Mesodermal cell (in vitro differentiated cells): ENCODE measurements around the gene TTC28.
"Not testable (repeated sequence)": the region's sequence is repeated elsewhere in the genome, so short reads cannot be mapped to it uniquely, and the experiment has no call there.

ENCODE experiments used
- H3K27ac ChIP-seq: 2 replicates; pipeline ENCODE4 v1.7.0; 2013; ENCODE audit warnings: mild to moderate bottlenecking, low read depth, low read length, moderate library complexity; ENCODE audit not compliant: severe bottlenecking
- H3K36me3 ChIP-seq: 2 replicates; pipeline ENCODE4 v1.7.1; 2013; ENCODE audit warnings: mild to moderate bottlenecking, low read length, moderate library complexity; ENCODE audit not compliant: control insufficient read depth, insufficient read depth
- H3K4me1 ChIP-seq: one replicate; pipeline ENCODE4 v1.7.1; 2013; ENCODE audit warnings: mild to moderate bottlenecking, low read length; ENCODE audit not compliant: insufficient read depth, control insufficient read depth, poor library complexity, severe bottlenecking
- H3K4me3 ChIP-seq: 2 replicates; pipeline ENCODE4 v1.7.0; 2013; ENCODE audit warnings: low read length, control low read depth, mild to moderate bottlenecking; ENCODE audit not compliant: insufficient read depth, poor library complexity, severe bottlenecking; ENCODE audit errors: extremely low read depth
- H3K9me3 ChIP-seq: 2 replicates; pipeline ENCODE4 v1.7.1; 2013; ENCODE audit warnings: mild to moderate bottlenecking, low read length, moderate library complexity; ENCODE audit not compliant: control insufficient read depth
- WGBS, 2 experiments: methylation state at CpG; one replicate each; pipeline ENCODE4 v1.1.5; 2013; ENCODE audit warnings: missing lambda C conversion rate in 2 of 2; ENCODE audit not compliant: insufficient coverage in 2 of 2; 5-methylcytosine and 5-hydroxymethylcytosine counted together

The TTC28 gene

DNA sequence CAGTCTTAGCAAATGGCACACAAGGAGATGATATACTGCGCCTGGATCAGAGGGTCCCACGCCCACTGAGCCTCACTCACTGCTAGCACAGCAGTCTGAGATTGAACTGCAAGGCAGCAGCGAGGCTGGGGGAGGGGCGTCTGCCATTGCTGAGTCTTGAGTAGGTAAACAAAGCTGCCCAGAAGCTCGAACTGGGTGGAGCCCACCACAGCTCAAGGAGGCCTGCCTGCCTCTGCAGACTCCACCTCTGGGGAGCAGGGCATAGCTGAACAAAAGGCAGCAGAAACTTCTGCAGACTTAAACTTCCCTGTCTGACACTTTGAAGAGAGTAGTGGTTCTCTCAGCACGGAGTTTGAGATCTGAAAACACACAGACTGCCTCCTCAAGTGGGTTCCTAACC is 470.2 kb downstream of the TTC28 start:
- 33 to 58% methylated on average over 3 to 6 of the region's 6 CpGs for WGBS, 2 experiments
- H3K4me1 ChIP-seq, H3K27ac ChIP-seq, H3K4me3 ChIP-seq, H3K9me3 ChIP-seq, H3K36me3 ChIP-seq: not testable (repeated sequence)

DNA sequence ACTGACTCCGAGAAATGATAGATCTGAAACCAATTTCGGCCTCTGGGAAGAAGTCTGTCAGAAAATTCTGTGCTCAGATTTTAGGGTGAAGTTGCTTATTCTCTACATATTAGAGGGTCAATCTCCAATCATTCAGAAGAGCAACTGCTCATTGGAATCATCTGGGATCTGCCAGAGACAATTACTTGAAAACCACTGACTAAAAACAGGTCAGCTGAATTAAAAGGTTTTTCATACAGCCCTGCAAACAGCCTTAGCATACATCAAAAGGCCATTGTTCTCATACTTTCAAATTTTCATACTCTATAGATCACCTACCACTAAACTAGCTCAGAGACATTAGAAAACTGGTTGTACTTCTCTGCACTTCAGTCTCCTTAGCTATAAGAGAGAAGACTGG is 470.9 kb downstream of the TTC28 start:
- no peaks in the 10 kb centered on the region for H3K9me3 ChIP-seq
- H3K27ac ChIP-seq, result no peak overlapping the region
- 92% methylated on average over 2 of the region's 2 CpGs; no CpG with 5 or more reads in 1 of the 2 experiments for WGBS, 2 experiments
- no peaks in the 10 kb centered on the region for H3K4me1 ChIP-seq
- H3K4me3 ChIP-seq, result no peak overlapping the region
- H3K36me3 ChIP-seq, result no peaks in the 10 kb centered on the region

DNA sequence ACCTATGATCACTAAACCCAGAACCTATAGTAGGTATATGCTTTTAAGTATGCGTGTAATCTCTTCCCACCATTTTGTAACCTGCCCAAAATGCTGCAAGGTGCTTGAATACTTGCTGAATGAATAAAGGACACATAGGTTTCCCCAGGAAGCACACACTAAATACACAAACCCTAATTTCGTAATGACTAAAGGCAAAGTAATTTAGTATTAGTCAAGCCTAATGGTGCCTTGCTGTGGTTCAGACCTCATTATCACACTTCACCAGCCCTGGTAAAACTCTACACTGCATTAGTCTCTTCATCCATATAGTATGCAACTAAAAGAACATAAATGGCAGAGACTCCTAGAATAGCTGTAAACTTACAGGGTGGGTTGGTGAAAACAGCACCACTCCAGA is 471.6 kb downstream of the TTC28 start:
- H3K9me3 ChIP-seq, result no peaks in the 10 kb centered on the region
- H3K4me1 ChIP-seq, result no peaks in the 10 kb centered on the region
- no peak overlapping the region for H3K4me3 ChIP-seq
- H3K27ac ChIP-seq, result no peak overlapping the region
- WGBS, 2 experiments, result no CpG with 5 or more reads among the region's 2 CpGs
- no peaks in the 10 kb centered on the region for H3K36me3 ChIP-seq

GRCh38 chr22:28207281-28208030 is 472.2 kb downstream of the TTC28 start:
- Histone ChIP-seq H3K27ac (no peak overlapping the region), H3K36me3 (no peaks in the 10 kb centered on the region), H3K4me3 (no peak overlapping the region), H3K4me1 (no peaks in the 10 kb centered on the region), H3K9me3 (no peaks in the 10 kb centered on the region)
- 84 to 94% methylated on average over 3 to 4 of the region's 6 CpGs for WGBS, 2 experiments

GRCh38 chr22:28205926-28206325 is 473.7 kb downstream of the TTC28 start:
- Histone ChIP-seq H3K36me3 (no peaks in the 10 kb centered on the region), H3K4me1 (no peaks in the 10 kb centered on the region), H3K9me3 (no peaks in the 10 kb centered on the region), H3K27ac (no peak overlapping the region), H3K4me3 (no peak overlapping the region)
- WGBS, 2 experiments, result no CpG with 5 or more reads among the region's 1 CpG

DNA sequence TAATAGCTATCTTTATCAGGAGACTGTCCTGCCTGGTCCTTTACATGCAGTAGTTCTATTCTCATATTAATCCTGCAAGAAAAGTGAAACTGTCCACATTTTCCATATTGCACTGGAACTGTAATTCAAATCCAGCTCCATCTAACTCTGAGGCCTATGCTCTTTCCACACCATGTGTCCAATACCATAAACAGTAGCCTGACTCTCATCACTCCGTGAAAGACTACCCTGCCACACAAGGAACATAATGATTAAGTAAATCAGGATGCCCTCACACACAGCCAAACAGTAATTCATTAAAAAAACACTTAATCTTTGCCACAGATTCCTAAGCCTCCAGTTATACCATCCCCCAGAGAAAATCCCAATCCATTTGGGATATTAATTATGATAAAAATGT is 475.3 kb downstream of the TTC28 start:
- Histone ChIP-seq H3K4me1 (no peaks in the 10 kb centered on the region), H3K36me3 (no peaks in the 10 kb centered on the region), H3K27ac (no peak overlapping the region), H3K4me3 (no peak overlapping the region), H3K9me3 (no peaks in the 10 kb centered on the region)
- 75% methylated on average over 1 of the region's 1 CpG; no CpG with 5 or more reads in 1 of the 2 experiments for WGBS, 2 experiments

DNA sequence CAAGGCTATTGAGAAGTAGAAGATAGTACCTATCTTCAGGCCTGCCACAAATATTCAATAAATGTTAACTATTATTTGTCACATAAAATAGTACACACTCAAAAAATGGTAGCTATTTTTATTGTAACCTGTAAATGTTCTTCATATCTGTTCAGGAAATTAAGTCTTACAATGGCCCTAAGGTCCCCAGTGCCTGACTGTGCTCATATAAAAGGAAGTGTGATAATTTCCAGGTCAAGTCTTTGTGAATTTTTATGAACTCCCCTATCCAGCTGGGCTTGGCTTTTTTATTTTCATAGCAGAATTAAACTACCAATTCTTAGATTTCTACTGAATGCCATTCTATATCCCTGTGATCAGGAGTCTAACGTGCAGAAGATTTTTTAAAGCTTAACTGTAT is 476.4 kb downstream of the TTC28 start:
- Histone ChIP-seq H3K9me3 (no peaks in the 10 kb centered on the region), H3K27ac (no peak overlapping the region), H3K4me1 (no peaks in the 10 kb centered on the region), H3K4me3 (no peak overlapping the region), H3K36me3 (no peaks in the 10 kb centered on the region)
- 100% methylated on average over 1 of the region's 1 CpG for WGBS, 2 experiments

DNA sequence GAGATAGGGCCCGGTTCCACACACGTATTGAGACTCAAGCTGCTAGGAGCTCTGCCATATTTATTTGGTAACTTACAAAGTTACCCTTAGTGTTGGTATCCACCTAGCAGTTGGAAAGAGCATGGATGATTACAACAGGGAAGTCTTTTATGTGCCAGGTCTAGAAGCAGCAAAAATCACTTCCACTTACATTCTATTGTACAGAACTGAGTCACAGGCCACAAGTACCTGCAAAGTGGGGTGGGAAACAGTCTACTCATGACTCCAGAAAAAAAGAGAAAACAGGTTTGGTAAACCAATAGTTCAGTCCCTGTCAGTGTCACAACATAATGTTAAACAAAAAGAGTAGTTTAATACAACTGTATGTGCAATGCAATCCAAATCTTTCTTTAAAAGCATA is 480.9 kb downstream of the TTC28 start:
- Histone ChIP-seq H3K4me3 (no peak overlapping the region), H3K27ac (no peak overlapping the region), H3K4me1 (no peaks in the 10 kb centered on the region), H3K36me3 (no peaks in the 10 kb centered on the region), H3K9me3 (no peaks in the 10 kb centered on the region)
- 100% methylated on average over 2 of the region's 2 CpGs; no CpG with 5 or more reads in 1 of the 2 experiments for WGBS, 2 experiments

GRCh38 chr22:28191571-28191970 is 488.1 kb downstream of the TTC28 start:
- not testable (repeated sequence) for H3K27ac ChIP-seq, H3K4me1 ChIP-seq, H3K4me3 ChIP-seq, H3K36me3 ChIP-seq, H3K9me3 ChIP-seq
- 85 to 91% methylated on average over 5 to 8 of the region's 8 CpGs for WGBS, 2 experiments

DNA sequence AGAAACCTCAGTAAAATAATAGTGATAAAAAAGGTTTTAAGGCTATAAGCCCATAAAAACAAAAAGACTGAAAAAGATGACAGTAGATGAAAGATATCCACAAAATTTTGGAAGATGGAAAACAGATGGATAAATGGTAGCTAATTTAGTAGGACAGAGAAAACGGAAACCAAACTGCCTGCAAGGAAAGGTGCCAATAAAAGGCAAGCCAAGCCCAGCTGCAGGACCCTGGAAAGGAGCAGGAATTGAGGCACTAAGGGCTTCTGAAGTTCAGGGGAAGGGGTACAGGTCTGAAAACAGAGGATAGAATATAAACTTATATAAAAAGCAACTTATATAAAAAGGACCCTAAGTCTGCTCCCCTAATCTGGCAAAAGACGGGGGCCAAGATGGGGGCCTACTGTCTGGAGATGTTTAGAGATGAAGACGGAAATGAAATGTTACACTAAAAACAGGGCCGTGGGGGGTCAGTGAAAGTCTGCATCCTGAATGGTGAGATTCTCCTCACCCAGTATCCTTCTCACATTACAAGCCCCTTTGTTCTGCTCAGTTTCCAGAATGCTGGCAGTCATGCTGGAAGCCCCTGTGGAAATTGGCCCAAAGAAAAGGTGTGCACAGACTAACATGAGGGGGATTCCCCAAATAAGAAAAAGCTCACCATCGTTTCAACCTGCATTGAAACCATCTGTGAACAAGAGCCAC is 491.3 kb downstream of the TTC28 start:
- 55 to 71% methylated on average over 4 of the region's 5 CpGs for WGBS, 2 experiments
- H3K27ac ChIP-seq, result no peak overlapping the region

GRCh38 chr22:28187612-28188011 is 492.0 kb downstream of the TTC28 start:
- no peaks in the 10 kb centered on the region for H3K9me3 ChIP-seq
- no peaks in the 10 kb centered on the region for H3K36me3 ChIP-seq
- no peak overlapping the region for H3K27ac ChIP-seq
- no peaks in the 10 kb centered on the region for H3K4me1 ChIP-seq
- H3K4me3 ChIP-seq, result no peak overlapping the region
- WGBS, 2 experiments, result 58 to 60% methylated on average over 1 to 2 of the region's 3 CpGs

More for the DNA sequence above, 491.3 kb downstream of the TTC28 start:
- H3K4me1 ChIP-seq, result no peaks in the 10 kb centered on the region
- no peaks in the 10 kb centered on the region for H3K36me3 ChIP-seq
- no peak overlapping the region for H3K4me3 ChIP-seq
- no peaks in the 10 kb centered on the region for H3K9me3 ChIP-seq
